Activated CD4-positive, alpha-beta T cell treated with anti-CD3 and anti-CD28 coated beads, Interleukin-2, amount 50 U/mL, for 16 hours (primary cell): ENCODE measurements around the gene CFAP20DC.
"Not testable (repeated sequence)": the region's sequence is repeated elsewhere in the genome, so short reads cannot be mapped to it uniquely, and the experiment has no call there.

ENCODE experiments used
- DNase-seq: peaks from one replicate; pipeline ENCODE4 v3.0.0-alpha.2; 2020

The CFAP20DC gene

DNA sequence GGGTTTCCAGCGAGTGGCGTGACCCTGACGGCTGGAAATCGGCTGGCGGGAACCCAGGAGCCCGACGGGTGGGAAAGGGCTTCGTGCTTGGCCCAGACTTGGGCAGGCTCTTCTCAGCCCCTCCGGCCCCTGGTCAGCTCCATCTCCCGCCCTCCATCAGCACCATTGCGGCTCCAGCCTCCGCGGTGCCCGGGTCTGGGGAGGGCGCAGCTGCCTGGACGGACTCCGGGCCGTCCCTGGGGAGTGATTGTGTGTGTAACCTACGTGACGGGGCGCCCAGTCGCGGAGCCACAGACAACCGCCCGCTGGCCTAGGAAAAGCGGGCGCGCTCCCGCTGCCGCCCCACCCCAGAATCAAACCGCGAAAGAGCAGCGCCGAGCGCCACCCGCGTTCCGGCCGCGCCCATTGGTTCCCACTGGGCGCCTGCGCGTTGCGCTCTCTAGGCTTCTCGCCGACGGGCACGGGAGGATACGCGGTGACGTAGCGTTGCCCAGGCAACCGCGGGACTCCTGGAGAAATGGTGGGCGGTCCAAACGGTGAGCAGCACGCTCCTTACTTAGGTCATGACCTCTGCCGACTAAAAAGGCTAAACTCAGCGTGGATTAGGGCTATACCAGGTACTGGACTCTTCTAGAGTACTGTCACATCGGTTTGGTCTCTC, at the start of gene CFAP20DC:
TSS of gene CFAP20DC (minus strand) at position 355 of the 661 bp plus-strand sequence. CDS start 394 bp downstream, outside the sequence.
- DNase-seq: peak; percentile 95

DNA sequence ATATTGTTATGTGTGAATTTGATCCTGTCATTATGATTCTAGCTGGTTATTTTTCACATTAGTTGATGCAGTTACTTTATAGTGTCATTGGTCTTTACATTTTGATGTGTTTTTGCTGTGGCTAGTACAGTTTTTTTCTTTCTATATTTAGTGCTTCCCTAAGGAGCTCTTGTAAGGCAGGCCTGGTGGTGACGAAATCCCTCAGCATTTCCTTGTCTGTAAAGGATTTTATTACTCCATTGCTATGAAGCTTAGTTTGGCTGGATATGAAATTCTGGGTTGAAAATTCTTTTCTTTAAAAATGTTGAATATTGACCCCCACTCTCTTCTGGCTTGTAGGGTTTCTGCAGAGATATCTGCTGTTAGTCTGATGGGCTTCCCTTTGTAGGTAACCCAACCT, 48.7 kb upstream of the CFAP20DC start:
- not testable (repeated sequence) for DNase-seq

DNA sequence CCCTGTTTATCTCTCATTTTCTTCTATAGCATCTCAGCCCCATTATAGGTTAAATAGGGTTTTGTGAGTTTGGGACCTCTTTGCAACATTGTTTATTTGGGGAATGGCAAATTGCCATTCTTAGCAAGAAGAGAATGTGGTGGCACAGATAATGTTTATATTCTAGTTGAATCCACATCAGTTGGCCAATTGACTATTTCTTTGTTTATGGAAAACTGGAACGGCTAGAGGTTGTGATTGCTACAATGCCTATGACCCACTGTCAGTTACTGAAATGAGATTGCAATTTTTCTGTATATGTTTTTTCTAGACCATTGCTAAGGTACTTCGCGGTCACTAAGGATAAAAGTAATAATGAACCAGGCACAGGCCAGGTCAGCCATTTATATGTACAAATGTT, 44.6 kb upstream of the CFAP20DC start:
- no peak for DNase-seq

DNA sequence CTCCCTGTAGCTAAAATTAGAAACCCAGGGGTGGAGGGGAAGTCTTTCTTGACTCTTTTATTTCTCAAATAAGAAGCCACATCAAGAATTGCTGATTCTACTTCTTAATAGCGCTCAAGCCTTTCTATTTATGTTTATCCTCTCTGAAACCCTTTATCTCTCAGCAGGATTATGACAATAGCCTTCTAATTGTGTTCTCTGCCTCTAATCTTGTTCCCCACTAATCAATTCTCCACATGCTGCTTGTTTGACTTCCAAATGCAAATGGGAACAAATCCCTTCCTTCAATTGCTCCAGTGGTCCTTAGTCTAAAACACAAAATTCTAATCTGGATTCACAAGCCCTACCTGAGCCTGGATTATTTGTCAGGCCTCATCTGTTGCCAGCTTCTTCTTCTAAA, 43.7 kb upstream of the CFAP20DC start:
- DNase-seq: no peak

DNA sequence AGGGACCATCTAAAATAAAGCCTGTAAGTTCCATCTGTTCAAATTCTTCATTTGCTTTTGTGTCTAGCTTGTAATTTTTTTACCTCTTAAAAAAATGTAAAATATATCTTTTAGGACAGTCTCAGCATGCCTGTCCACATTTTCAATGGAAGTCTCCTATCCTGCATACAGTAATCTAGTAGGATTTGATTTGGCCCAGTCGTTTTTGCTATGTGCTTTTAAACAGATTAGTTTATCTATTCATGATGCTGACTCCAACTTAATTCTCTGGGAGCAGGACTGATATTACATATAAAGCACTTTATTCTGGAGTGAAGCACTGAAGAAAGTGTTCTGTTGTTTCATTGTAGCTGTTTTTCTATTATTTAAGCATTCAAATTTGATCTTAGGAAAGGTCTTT, 38.9 kb upstream of the CFAP20DC start:
- DNase-seq: no peak

DNA sequence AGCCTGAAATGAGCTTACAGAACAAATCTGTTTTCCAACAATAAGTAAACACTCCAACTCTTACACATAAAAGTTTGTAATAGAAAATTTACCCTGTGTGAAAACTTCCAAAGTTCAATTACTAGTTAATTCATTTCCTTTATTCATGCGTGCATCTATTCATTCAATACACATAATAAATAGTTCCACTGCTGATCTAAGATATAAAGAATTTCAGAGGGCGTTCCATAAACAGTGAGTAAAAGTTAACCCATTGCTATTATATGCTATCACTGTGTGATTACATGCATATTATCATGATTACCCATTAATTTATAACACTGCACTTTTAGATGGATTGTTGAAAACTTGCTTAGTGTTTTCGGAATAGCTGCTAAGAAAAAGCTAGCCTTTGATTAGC, 36.2 kb upstream of the CFAP20DC start:
- DNase-seq: no peak

DNA sequence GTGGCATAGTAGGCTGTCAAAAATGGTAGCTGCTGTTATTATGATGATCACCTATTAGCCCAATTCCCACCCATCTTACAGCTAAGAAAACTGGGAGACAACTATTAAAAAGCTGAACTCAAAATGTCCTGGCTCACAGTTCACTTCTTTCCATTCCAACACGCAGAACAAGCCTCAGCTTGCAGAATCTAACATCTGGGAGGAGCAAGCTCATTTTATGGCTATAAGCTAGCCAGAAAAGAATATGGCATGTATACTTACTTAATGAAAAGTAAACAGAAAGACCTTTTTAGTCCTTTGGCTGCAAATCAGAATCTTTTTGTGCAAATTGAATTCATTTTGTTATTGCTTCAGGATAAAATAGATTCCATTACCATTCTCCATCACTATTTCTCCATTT, 34.8 kb upstream of the CFAP20DC start:
- no peak for DNase-seq

DNA sequence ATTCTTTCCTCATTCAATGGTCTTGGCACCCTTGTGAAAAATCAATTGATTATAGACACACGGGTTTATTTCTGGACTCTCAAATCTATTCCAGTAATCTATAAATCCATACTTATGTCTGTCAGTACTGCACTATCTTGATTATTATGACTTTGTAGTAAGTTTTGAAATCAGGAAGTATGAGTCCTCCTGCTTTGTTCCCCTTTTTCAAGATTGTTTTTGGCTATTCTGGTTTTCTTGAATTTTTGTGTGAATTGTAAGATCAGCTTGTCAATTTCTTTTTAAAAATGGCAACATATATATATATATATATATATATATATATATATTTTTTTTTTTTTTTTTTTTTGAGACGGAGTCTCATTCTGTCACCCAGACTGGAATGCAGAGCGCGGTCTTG, 32.3 kb upstream of the CFAP20DC start:
- DNase-seq: no peak

DNA sequence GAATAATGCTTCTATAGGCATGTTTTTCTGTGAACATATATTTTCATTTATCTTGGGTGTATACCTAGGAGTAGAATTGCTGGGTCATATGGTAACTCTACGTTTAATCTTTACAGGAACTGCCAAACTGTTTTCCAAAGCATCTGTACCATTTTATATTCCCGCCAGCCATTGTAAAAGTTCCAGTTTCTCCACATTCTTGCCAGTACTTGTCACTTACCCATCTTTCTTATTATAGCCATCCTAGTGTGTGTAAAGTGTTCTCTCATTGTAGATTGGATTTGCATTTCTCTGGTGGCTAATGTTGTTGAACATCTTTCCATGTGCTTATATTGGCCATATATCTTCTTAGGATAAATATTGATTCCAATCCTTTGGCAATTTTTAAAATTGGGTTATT, 31.2 kb upstream of the CFAP20DC start:
- no peak for DNase-seq

DNA sequence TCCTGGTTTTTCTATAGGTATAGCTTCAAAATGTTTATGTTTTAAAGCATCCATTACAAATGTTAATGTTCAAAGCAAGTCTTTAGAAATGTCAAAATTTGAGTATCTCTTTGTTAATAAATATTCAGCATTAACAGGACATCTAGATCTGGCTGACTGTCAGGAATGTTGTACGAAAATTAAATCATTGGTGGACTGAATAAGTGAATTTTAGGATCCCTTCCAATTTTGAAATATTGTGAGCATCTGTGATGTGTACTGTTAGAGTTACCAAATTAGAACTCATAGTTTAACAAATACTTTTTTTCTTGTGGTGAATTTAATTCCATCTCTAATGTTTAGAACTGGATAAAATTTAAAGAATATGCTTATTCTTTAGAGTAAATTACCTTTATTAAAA, 30.1 kb upstream of the CFAP20DC start:
- no peak for DNase-seq

DNA sequence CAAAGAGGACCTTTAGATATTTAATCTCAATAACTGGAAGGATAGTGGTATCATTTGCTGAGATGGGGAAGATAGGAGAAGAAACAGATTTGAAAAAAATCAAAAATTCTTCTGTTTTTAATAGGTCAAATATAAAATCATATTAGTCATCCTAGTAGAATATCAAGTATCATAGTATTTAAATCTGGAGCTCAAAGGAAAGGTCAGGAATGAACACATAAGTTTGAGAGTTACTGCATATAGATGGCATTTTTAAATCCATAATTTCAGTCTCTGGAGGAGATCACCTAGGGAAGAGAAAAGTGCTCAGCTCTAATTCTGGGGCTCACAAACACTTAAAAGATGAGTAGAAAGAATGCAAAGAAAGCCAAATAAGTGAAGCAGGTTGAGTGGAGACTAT, 24.9 kb upstream of the CFAP20DC start:
- DNase-seq: no peak

DNA sequence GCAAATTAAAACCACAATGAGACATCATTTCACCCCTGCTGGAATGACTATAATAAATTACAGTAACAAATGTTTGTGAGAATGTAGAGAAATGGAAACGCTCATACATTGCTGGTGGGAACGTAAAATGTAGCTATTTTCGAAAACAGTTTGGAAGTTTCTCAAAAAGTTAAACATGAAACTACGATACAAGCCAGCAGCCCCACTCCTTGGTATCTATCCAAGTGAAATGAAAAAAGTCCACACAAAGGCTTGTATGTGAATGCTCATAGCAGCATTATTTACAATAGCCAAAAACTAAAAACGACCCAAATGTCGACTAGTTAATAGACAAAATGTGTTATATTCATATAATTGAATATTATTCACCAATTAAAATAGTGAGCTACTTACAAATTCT, 22.9 kb upstream of the CFAP20DC start:
- no peak for DNase-seq

DNA sequence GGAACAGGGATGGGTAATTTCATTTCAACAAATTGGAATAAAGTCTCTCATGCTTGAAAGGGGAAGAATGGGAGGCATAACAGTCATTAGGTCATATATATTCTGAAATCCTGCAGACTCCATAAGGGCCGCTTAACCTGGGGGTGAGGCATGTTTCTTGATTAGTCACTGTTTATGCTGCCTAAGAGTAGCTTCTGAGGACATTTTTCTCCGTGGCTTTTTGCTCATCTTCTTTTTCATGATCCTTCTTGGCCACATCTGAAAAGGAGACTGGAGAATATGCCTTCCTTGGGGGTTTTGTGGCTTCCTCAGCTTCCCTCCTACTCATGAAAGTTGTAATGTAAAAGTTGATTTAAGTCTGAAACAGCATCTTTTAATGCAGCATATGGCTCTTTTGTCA, 20.0 kb upstream of the CFAP20DC start:
- DNase-seq: no peak

DNA sequence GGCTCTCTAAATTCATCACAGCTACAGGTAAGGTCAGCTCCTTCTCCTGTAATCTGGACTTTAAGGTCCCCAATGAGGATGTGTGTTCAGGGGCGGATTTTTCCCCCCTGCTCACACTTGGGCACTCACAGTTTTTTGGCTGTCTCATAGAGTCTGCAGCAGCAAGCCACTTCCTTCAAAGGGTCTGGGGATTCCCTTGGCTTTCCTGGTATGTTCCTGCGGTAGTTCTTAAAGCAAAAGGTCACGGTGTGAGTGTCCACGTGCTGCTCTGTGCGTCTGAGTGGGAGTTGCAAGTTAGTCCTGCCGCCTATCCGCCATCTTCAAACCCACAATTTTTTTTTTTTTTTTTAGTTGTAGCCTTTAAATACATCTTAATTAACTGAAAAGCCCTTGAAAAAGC, 15.4 kb upstream of the CFAP20DC start:
- no peak for DNase-seq

DNA sequence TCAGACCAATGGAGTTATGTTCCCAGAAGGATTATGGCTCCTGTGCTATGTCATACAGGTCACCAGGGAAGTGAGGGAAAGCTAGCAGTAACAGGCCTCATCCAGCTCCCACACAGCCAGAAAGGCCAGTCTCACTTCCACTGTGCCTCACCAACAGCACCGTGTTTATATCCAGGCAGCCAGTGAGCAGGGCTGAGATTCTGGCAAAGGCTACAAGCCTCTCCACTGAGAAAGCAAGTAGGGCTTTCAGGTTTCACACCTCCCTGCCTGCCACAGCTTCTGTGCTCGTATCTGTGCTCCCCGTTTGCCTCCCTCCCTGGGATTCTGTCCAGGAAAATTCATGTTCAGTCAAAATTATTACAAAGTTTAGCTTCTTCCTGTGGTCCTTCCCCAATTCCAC, 14.9 kb upstream of the CFAP20DC start:
- no peak for DNase-seq

DNA sequence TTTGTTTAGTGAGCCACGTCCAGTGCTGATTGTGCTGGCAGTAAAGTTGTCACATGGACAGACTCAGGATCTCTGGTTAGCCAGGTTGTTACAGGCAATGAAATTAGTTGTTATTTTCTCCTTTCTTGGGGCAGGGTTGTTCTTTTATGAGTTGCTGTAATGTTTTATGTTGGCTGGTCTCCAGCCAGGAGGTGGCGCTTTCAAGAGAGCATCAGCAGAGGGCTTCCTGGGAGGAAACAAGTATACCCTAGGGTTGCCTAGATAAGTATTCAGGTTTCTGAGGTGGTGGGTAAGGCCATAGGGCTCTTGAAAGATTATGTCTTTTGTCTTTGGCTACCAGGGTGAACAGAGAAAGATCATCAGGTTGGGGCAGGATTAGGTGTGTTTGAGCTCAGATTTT, 14.5 kb upstream of the CFAP20DC start:
- no peak for DNase-seq

DNA sequence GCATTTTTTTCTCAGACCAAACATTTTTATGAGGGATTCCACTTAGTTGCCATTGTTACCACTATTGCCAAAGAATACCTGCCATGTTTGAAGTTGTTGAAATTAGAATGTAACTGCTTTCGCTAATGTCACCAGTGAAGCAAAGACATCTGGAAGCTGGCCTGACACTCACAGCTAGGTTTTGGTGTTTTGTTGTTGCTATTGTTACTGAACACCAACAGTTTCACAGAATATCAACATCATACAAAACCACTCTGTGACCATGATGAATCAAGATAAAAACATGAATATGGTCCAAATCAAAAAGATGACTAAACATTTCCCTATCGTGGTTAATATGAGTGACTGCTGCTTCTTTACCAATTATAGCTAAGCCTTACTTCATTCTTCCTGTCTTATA, 6.9 kb upstream of the CFAP20DC start:
- no peak for DNase-seq

DNA sequence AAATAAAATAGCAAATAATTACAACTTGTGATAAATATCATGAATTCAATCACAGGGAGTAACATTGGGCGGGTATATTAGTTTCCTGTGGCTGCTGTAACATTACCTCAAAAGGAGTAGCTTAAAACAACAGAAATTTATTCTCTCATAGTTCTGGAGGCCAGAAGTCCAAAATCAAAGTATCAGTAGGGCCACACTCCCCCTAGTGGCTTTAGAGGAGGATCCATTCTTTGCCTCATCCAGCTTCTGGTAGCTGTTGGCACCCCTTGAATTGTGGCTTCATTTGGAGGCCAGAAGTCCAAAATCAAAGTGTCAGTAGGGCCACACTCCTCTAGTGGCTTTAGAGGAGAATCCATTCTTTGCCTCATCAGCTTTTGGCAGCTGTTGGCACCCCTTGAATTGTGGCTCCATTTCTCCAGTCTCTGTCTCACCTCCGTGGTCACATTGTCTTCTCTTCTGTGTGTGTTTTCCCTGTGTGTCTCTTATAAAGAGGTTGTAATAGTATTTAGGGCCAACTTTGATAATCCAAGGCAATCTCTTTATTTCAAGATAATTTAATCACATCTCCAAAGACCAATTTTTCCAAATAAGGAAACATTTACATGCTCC, 3.1 kb upstream of the CFAP20DC start:
- peak; percentile 39 for DNase-seq

DNA sequence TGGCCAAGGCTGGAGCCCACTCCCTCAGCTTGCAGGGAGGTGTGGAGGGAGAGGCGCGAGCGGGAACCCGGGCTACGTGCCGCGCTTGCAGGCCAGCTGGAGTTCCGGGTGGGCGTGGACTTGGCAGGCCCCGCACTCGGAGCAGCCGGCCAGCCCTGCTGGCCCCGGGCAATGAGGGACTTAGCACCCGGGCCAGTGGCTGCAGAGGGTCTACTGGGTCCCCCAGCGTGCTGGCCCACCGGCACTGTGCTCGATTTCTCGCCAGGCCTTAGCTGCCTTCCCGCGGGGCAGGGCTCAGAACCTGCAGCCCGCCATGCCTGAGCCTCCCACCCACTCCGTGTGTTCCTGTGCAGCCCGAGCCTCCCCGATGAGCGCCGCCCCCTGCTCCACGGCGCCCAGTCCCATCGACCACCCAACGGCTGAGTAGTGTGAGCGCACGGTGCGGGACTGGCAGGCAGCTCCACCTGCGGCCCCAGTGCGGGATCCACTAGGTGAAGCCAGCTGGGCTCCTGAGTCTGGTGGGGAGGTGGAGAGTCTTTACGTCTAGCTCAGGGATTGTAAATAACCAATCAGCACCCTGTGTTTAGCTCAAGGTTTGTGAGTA, 1.1 kb upstream of the CFAP20DC start:
- DNase-seq: not testable (repeated sequence)

DNA sequence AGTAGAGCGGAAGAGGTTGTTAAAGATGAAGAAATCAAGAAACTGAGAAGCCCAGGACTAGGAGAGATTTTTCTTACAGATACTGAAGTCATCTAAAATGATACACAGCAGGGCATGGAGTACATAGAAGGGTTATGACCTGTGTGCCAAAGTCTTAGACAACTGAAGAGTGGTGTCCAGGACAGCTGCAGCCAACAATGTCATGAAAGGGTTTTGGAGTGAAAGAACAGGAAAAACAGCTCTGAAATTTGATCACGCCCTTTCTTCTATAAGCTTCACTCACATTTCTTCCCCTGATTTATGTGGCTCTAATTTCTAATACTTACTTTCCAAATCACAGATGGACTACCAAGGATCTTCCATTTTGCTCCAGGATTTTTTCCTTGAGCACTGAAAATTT, 3.0 kb downstream of the CFAP20DC start:
- no peak for DNase-seq

DNA sequence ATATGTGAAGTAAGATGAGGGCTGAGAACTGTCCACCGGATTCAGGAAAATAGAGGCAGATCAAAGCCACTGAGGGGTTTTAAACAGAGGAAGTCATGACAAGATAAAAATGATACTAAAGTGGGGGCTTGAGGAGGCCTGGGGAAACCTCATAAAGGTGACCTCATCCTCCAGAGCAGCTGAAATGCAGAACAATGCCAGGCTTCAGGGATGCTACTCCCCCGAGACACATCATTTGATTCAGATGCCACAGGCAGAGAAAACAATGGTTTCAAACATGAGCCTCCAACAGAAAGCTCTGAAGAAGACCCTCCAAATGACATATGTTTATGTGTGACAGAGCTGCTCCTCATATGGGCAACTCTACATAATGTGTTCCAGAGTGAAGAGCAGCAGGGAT, 6.4 kb downstream of the CFAP20DC start:
- DNase-seq: no peak

DNA sequence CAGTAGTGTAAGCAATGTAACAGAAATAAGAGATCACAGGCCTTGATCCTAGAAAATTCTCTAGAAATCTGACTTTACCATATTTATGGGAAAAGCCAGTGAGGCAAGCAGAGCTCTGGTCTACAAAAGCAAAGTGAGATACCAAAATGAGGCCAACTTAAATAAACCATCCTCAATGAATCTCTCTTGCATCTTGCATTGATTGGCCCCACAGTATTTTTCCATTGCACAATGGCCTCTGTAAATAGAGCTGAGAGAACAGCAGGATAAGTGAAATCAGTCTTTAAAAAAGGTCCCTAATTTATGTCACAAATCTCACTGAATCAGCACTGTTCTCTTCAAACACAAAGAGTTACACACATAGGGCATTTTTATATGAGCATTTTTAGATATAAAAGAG, 8.9 kb downstream of the CFAP20DC start:
- DNase-seq: no peak

DNA sequence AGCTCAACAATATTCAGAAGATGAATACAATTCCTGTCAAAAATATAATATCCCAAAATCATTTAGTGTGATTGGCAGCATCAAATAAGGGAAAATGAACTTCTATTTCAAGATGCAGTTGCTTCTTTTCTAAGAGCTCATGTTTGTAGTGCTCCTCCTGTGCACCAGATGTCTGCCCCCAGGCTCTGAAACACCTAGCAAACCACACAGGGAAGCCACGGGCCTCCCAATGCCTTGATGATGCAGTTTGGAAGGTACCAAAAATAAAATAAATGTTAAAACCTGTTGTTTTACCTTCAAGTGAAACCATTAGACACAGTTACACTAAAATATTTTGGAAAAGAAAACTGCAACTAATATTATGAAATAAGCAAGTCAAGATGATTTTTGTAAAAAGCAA, 22.2 kb downstream of the CFAP20DC start:
- no peak for DNase-seq

DNA sequence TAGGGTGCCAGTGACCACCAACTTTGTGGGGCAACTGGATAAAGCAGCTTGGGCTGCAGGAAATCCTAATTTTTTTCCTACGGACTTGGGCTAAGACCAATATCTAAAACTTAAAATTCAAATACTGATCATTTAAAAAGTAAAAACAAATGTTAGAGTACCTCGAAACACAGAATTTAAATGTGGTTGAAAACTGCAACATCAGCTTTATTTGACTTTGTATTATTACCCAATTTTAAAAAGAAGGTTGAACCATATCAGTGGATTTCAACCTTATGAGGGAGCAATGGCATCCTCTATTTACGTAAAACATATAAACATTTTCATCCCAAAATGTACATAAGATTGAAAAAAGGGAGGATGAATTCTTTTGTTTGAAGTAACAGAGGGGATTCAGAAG, 26.2 kb downstream of the CFAP20DC start:
- DNase-seq: no peak

DNA sequence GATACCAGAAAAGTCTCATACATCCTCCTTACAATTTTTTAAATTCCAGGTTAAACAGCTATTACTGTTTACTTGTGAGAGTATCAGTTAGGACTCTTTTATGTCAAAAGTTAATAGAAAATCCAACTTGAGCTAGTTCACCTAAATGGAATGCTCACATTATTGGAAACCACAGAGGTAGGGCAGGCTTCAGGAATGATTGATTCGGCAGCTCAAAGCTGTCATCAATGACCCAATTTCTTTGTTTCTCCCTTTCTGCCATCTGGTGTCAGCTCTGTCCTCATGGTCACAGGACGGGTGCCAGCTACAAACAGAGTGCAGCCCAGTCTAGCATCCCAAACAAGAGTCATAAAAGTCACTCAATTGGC, 32.2 kb downstream of the CFAP20DC start:
- no peak for DNase-seq
